Karpas-422 (cell line): ENCODE results near the gene WTAP. TPM values are rescaled to one million over a fixed set of nuclear protein-coding genes. Genes with fewer than 3 reads are reported as not detected.

Experiments used
- DNase-seq: peaks from one replicate; pipeline ENCODE4 v3.0.0-alpha.2; 2015
- H2AFZ ChIP-seq: fragments of 200-600 bp; sonication (generic); 2 replicates; pipeline ENCODE4 v1.6.1; 2014; ENCODE audit warnings: antibody characterized with exemption, low read length, mixed read lengths
- H3K27ac ChIP-seq: fragments of 200-600 bp; sonication (generic); 2 replicates; pipeline ENCODE4 v1.5.1; 2014; ENCODE audit warnings: mild to moderate bottlenecking, low read length, moderate library complexity
- H3K27me3 ChIP-seq: fragments of 200-600 bp; sonication (generic); 2 replicates; pipeline ENCODE4 v1.6.1; 2014; ENCODE audit warnings: low read length, mixed read lengths
- H3K36me3 ChIP-seq: fragments of 200-600 bp; sonication (generic); 2 replicates; pipeline ENCODE4 v1.6.1; 2014; ENCODE audit warnings: low read length, mixed read lengths; ENCODE audit not compliant: insufficient read depth
- H3K4me1 ChIP-seq: fragments of 200-600 bp; sonication (generic); 2 replicates; pipeline ENCODE4 v1.6.1; 2014; ENCODE audit warnings: mild to moderate bottlenecking, low read length, mixed read lengths
- H3K4me2 ChIP-seq: fragments of 200-600 bp; sonication (generic); 2 replicates; pipeline ENCODE4 v1.6.1; 2014; ENCODE audit warnings: low read length, low read depth, mild to moderate bottlenecking; ENCODE audit not compliant: poor library complexity, severe bottlenecking
- H3K4me3 ChIP-seq: fragments of 200-600 bp; sonication (generic); 2 replicates; pipeline ENCODE4 v1.5.1; 2014; ENCODE audit warnings: mild to moderate bottlenecking, antibody characterized with exemption, low read length, mixed read lengths
- H3K79me2 ChIP-seq: fragments of 200-600 bp; sonication (generic); 2 replicates; pipeline ENCODE4 v1.6.1; 2014; ENCODE audit warnings: mild to moderate bottlenecking, low read length, mixed read lengths
- H3K9ac ChIP-seq: fragments of 200-600 bp; sonication (generic); 2 replicates; pipeline ENCODE4 v1.6.0; 2014; ENCODE audit warnings: low read length
- H3K9me2 ChIP-seq: fragments of 200-600 bp; sonication (generic), shearing (Covaris generic); replicated peaks from 2 replicates; pipeline ENCODE4 v1.6.0; 2014; ENCODE audit warnings: mild to moderate bottlenecking, low read length, moderate library complexity; ENCODE audit not compliant: insufficient read depth
- H3K9me3 ChIP-seq: fragments of 300-700, 200-600 bp; sonication (generic); 2 replicates; pipeline ENCODE4 v1.6.1; 2014; ENCODE audit warnings: low read length, mixed read lengths
- H4K20me1 ChIP-seq: fragments of 200-600 bp; sonication (generic); 2 replicates; pipeline ENCODE4 v1.6.1; 2014; ENCODE audit warnings: mild to moderate bottlenecking, antibody characterized with exemption, low read length, low read depth; ENCODE audit not compliant: insufficient read depth
- total RNA-seq: library from RNA; depleted of rRNA; stranded (reverse); fragments of >200 nt; shearing (Covaris generic); gene quantifications from 2 replicates; pipeline ENCODE4 v1.2.3, GENCODE V29; 2014; ENCODE audit warnings: low replicate concordance

Gene WTAP
- total RNA-seq, 1 experiment from 2014 or later: 87.6 TPM

GRCh38 chr6:159691133-159691962 lies 36.0 kb upstream of the WTAP start:
- H3K27ac ChIP-seq: peak overlapping the region; percentile 3; the same call in 1 of the 2 replicates
- peak; percentile 85 for DNase-seq
- H3K27me3 ChIP-seq: no peaks in the 10 kb centered on the region
- H3K36me3 ChIP-seq: peaks cover 19% of the 10 kb centered on the region; the same call in 1 of the 2 replicates
- no peaks in the 10 kb centered on the region for H3K9me2 ChIP-seq
- H4K20me1 ChIP-seq: peaks cover 7% of the 10 kb centered on the region
- peaks cover 28% of the 10 kb centered on the region for H3K4me1 ChIP-seq
- peak overlapping the region; percentile 81 for H3K4me3 ChIP-seq
- peak overlapping the region; percentile 83 for H3K9ac ChIP-seq
- H2AFZ ChIP-seq: no peak overlapping the region
- H3K4me2 ChIP-seq: peak overlapping the region; percentile 97
- H3K9me3 ChIP-seq: no peaks in the 10 kb centered on the region
- H3K79me2 ChIP-seq: peaks cover 56% of the 10 kb centered on the region

GRCh38 chr6:159691963-159692287 lies 35.4 kb upstream of the WTAP start:
- peak overlapping the region; percentile 81 for H3K4me3 ChIP-seq
- peaks cover 7% of the 10 kb centered on the region for H4K20me1 ChIP-seq
- H3K79me2 ChIP-seq: peaks cover 52% of the 10 kb centered on the region
- no peak for DNase-seq
- H3K9ac ChIP-seq: peak overlapping the region; percentile 83
- no peak overlapping the region for H2AFZ ChIP-seq
- H3K4me1 ChIP-seq: peaks cover 28% of the 10 kb centered on the region
- H3K4me2 ChIP-seq: peak overlapping the region; percentile 97
- H3K9me3 ChIP-seq: no peaks in the 10 kb centered on the region
- peak overlapping the region; percentile 16; the same call in 1 of the 2 replicates for H3K27ac ChIP-seq
- H3K36me3 ChIP-seq: peaks cover 16% of the 10 kb centered on the region; the same call in 1 of the 2 replicates
- H3K27me3 ChIP-seq: no peaks in the 10 kb centered on the region
- no peaks in the 10 kb centered on the region for H3K9me2 ChIP-seq

DNA sequence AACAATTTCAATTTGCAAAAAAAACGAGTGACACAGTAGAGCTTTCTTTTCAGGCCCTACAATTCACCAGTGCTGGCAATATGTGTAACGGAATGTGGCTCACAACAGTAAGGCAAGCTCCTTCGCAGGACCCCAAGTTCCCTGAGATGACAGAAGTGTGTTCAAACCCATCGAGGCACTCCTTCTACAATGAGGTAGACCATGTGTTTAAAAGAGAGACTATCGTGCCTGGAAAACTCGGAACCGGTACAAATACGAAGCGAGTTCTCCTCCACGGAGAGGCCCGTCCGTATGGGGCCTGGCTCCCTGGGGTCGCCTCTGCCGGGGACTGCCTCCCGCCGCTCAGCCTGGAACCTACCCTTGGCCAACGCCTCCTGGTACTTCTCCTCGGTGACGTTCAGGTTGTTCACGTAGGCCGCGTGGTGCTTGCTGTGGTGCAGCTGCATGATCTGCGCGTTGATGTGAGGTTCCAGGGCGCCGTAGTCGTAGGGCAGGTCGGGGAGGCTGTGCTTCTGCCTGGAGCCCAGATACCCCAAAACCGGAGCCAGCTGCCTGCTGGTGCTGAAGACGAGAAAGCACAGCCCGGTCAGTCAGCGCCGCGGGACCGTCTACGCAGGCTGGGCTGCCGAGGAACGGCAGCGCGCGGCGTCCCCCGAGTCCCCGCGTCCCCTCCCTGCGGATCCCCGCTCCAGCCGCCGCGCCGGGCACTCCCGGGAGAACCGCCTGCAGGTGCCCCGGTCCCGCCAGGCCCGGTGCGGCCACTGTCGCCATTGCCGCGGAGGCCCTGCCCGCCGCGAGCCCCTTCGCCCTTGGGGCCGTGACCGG lies 34.8 kb upstream of the WTAP start:
- Histone ChIP-seq H3K27me3 (no peaks in the 10 kb centered on the region), H3K9me2 (no peaks in the 10 kb centered on the region), H4K20me1 (peaks cover 7% of the 10 kb centered on the region), H3K79me2 (peaks cover 46% of the 10 kb centered on the region), H3K36me3 (peaks cover 10% of the 10 kb centered on the region; the same call in 1 of the 2 replicates), H3K27ac (peak overlapping the region; percentile 16; the same call in 1 of the 2 replicates), H3K9ac (peak overlapping the region; percentile 83), H3K9me3 (no peaks in the 10 kb centered on the region), H3K4me2 (peak overlapping the region; percentile 97), H3K4me3 (peak overlapping the region; percentile 81), H2AFZ (peak overlapping the region; percentile 54; the same call in 1 of the 2 replicates), H3K4me1 (peaks cover 28% of the 10 kb centered on the region)
- peak; percentile 87 for DNase-seq

- H4K20me1 ChIP-seq: peaks cover 7% of the 10 kb centered on the region
- H3K27ac ChIP-seq: peak within 1 kb of the TSS; percentile 62
- H3K79me2 ChIP-seq: peaks cover 41% of the 10 kb centered on the region
- peak within 1 kb of the TSS; percentile 54; the same call in 1 of the 2 replicates for H2AFZ ChIP-seq
- H3K27me3 ChIP-seq: no peaks in the 10 kb centered on the region
- peaks cover 5% of the 10 kb centered on the region; the same call in 1 of the 2 replicates for H3K36me3 ChIP-seq
- H3K9me2 ChIP-seq: no peaks in the 10 kb centered on the region
- peak within 1 kb of the TSS; percentile 83 for H3K9ac ChIP-seq
- H3K4me2 ChIP-seq: peak within 1 kb of the TSS; percentile 97
- DNase-seq: peak; percentile 95
- H3K9me3 ChIP-seq: no peaks in the 10 kb centered on the region
- peaks cover 28% of the 10 kb centered on the region for H3K4me1 ChIP-seq
- peak within 1 kb of the TSS; percentile 81 for H3K4me3 ChIP-seq
Measured at GRCh38 chr6:159693128-159693893, 34.0 kb upstream of the WTAP start, which contains the start of gene SOD2. TSS of gene SOD2 (minus strand) at chr6:159693241. CDS start at chr6:159693167, 74 bp downstream.

DNA sequence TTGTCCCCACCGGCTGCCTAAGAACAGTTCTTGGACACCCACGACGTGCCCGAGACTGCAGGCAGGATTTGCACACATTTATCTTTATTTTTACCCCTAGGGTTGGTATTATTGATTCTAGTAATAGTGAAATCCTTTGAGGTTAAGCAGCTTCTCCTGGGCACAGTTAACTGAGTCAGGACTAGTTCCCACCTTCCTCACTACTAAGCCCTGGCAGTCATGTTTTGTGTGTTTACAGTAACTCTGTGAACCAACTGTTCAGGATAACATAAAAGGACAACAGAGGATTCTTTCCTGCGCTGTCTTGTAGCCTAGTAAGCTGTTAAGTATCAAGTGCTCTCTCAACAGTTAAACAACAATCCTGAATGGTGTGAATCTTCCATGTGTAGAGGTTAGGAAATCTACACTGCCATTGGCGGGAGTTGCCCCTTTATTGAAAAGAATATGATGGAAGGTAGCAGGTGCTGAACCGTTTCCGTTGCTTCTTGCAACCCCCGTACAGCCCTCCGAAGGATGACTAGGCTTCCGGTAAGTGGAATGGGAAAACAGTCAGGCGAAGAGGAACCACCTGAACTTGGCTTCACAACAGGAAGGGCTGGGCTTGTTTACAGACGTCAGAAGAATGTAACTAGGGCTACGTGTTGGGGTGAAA lies 33.3 kb upstream of the WTAP start:
- Histone ChIP-seq H3K27me3 (no peaks in the 10 kb centered on the region), H3K4me2 (peak overlapping the region; percentile 92), H3K79me2 (peaks cover 33% of the 10 kb centered on the region), H3K4me1 (peaks cover 28% of the 10 kb centered on the region), H3K9ac (peak overlapping the region; percentile 83), H3K9me2 (no peaks in the 10 kb centered on the region), H3K36me3 (no peaks in the 10 kb centered on the region; the same call in 1 of the 2 replicates), H3K9me3 (no peaks in the 10 kb centered on the region), H3K27ac (0 out of 2 replicates have a peak overlapping the region, but pooled peaks have one; percentile 62), H4K20me1 (peaks cover 7% of the 10 kb centered on the region), H2AFZ (peak overlapping the region; percentile 10; the same call in 1 of the 2 replicates), H3K4me3 (peak overlapping the region; percentile 81)
- peak; percentile 52 for DNase-seq

DNA sequence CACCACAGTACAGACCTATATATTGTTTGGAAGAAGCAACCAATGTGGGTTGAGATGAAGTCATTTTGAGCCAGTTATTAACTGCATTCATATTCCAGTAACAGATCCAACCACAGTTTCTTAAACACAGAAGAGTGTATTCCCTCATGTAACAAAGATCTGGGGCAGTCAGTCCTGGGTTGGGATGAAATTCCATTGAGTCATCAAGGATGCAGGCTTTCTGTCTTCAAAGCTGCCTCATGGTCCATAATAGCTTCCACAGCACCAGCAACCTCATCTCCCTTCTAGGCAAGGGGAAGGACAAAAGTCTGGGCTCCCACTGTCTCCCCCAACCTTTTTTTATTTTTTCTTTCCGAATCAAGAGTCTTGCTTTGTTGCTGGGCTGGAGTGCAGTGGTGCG lies 31.3 kb upstream of the WTAP start:
- Histone ChIP-seq H3K9me3 (no peaks in the 10 kb centered on the region), H3K36me3 (no peaks in the 10 kb centered on the region), H3K79me2 (peaks cover 15% of the 10 kb centered on the region), H2AFZ (no peak overlapping the region), H3K9ac (no peak overlapping the region), H3K27ac (no peak overlapping the region), H3K4me1 (peaks cover 35% of the 10 kb centered on the region), H3K9me2 (no peaks in the 10 kb centered on the region), H4K20me1 (peaks cover 7% of the 10 kb centered on the region), H3K27me3 (no peaks in the 10 kb centered on the region), H3K4me2 (no peak overlapping the region), H3K4me3 (no peak overlapping the region)
- DNase-seq: peak; percentile 27

DNA sequence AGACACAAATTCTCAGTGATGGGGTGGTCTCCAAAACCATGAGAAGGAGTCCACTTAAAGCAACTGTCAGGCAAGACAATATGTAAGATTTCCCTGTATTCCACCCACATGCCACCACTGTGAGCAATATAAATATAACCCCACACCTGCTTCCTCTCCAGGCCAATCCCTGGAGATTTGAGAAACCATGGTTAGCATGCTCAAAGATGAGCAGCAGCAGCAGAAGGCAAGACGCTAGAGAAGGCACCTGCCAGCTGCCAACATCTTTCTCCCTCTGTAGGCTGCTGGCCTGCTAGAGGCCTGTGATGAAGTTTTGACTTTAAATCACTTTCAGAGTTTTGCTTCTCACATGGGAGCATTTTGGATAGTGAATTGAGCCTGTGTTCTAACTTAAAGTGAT lies 26.3 kb upstream of the WTAP start:
- H3K36me3 ChIP-seq: no peaks in the 10 kb centered on the region
- H3K27me3 ChIP-seq: no peaks in the 10 kb centered on the region
- H3K4me2 ChIP-seq: peak overlapping the region; percentile 43
- 0 out of 2 replicates have a peak, but pooled peaks cover 2% of the 10 kb centered on the region for H4K20me1 ChIP-seq
- H3K4me3 ChIP-seq: no peak overlapping the region
- H2AFZ ChIP-seq: no peak overlapping the region
- no peaks in the 10 kb centered on the region for H3K9me2 ChIP-seq
- H3K9ac ChIP-seq: no peak overlapping the region; the same call in 1 of the 2 replicates
- peak overlapping the region; percentile 57 for H3K27ac ChIP-seq
- no peaks in the 10 kb centered on the region for H3K9me3 ChIP-seq
- peaks cover 32% of the 10 kb centered on the region for H3K4me1 ChIP-seq
- peaks cover 12% of the 10 kb centered on the region for H3K79me2 ChIP-seq
- DNase-seq: peak; percentile 82
